Measurements from ENCODE around the gene CEP72.

DNA sequence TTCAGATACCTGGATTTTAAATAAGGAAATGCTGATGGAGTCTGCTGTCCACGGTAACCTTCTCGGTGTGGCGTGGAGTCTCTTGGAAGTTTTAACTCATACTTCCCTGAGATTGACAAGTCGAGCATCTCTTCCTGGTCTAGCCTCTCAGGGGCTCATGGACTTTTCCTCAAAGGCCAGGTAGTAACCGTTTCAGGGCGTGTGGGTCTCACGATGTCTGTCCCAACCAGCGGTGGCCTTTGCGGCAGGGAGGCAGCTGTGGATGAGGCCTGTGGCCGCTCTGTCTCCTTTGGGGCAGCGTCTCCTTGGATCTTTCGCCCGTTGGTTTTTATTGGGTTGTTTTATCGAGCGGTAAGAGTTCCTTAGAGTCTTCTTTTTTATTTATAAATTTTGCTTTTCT, 32.8 kb downstream of the CEP72 start:
- TF ChIP-seq POLR2A (IDR thresholded peaks at IDR 0.05) (no peak), POLR2AphosphoS5 (IDR thresholded peaks at IDR 0.05) (no peak)
- TF ChIP-seq, protein P1, sequence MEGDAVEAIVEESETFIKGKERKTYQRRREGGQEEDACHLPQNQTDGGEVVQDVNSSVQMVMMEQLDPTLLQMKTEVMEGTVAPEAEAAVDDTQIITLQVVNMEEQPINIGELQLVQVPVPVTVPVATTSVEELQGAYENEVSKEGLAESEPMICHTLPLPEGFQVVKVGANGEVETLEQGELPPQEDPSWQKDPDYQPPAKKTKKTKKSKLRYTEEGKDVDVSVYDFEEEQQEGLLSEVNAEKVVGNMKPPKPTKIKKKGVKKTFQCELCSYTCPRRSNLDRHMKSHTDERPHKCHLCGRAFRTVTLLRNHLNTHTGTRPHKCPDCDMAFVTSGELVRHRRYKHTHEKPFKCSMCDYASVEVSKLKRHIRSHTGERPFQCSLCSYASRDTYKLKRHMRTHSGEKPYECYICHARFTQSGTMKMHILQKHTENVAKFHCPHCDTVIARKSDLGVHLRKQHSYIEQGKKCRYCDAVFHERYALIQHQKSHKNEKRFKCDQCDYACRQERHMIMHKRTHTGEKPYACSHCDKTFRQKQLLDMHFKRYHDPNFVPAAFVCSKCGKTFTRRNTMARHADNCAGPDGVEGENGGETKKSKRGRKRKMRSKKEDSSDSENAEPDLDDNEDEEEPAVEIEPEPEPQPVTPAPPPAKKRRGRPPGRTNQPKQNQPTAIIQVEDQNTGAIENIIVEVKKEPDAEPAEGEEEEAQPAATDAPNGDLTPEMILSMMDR (IDR thresholded peaks at IDR 0.05) = no peak

Measured in breast epithelium (tissue), 3 donors.